GM18861 (cell line): ENCODE results near the gene CTSF.
"Not testable (repeated sequence)": the region's sequence is repeated elsewhere in the genome, so short reads cannot be mapped to it uniquely, and the experiment has no call there.

Experiments
- ATAC-seq: cut with Tn5 transposase; IDR thresholded peaks from one replicate; pipeline ENCODE4 v1.9.1; 2021; ENCODE audit not compliant: unreplicated experiment

CTSF gene

GRCh38 chr11:66568124-66568916, at the start of gene CTSF:
TSS of gene CTSF (minus strand) at chr11:66568606. CDS start at chr11:66568486, 120 bp downstream.
- ATAC-seq: no peak

GRCh38 chr11:66617155-66617834, 48.9 kb upstream of the CTSF start:
- peak; percentile 2 for ATAC-seq

GRCh38 chr11:66616379-66617154, 48.2 kb upstream of the CTSF start, which contains the start of gene RBM14:
TSS of gene RBM14 (plus strand) at chr11:66616630. CDS start at chr11:66616721, 91 bp downstream.
- peak; percentile 84 for ATAC-seq

- ATAC-seq: no peak
These were observed 45.7 kb upstream of the CTSF start for GRCh38 chr11:66614073-66614472.

GRCh38 chr11:66612458-66612857, 44.1 kb upstream of the CTSF start:
- ATAC-seq: no peak

- no peak for ATAC-seq
These were observed 41.6 kb upstream of the CTSF start for GRCh38 chr11:66609721-66610617.

- ATAC-seq: no peak
These were observed 38.9 kb upstream of the CTSF start for GRCh38 chr11:66607126-66607834.

- not testable (repeated sequence) for ATAC-seq
These were observed 38.2 kb upstream of the CTSF start for GRCh38 chr11:66606608-66607007.

- no peak for ATAC-seq
These were observed 35.7 kb upstream of the CTSF start for GRCh38 chr11:66604155-66604554.

- ATAC-seq: no peak
These were observed 34.7 kb upstream of the CTSF start for GRCh38 chr11:66603072-66603471.

GRCh38 chr11:66600631-66601233, 32.3 kb upstream of the CTSF start:
- ATAC-seq: no peak

GRCh38 chr11:66600219-66600618, 31.8 kb upstream of the CTSF start:
- ATAC-seq: no peak

- no peak for ATAC-seq
These were observed 30.6 kb upstream of the CTSF start for GRCh38 chr11:66598993-66599392.

- ATAC-seq: no peak
These were observed 27.0 kb upstream of the CTSF start for GRCh38 chr11:66595245-66595904.

GRCh38 chr11:66593650-66594049, 25.2 kb upstream of the CTSF start:
- ATAC-seq: no peak

GRCh38 chr11:66593303-66593635, 24.9 kb upstream of the CTSF start:
- ATAC-seq: no peak

GRCh38 chr11:66592457-66593302, 24.3 kb upstream of the CTSF start, which contains the start of the genes CCDC87 and CCS:
TSS of gene CCDC87 (minus strand) at chr11:66593063. CDS start at chr11:66593015, 48 bp downstream.
TSS of gene CCS (plus strand) at chr11:66593185. CDS start at chr11:66593262, 77 bp downstream.
- ATAC-seq: peak; percentile 84

- ATAC-seq: no peak
These were observed 22.8 kb upstream of the CTSF start for GRCh38 chr11:66591175-66591574.
